HG03025 (cell line): Measurements from ENCODE around the gene ZDHHC1.
"Not testable (repeated sequence)": the region's sequence is repeated elsewhere in the genome, so short reads cannot be mapped to it uniquely, and the experiment has no call there.

Experiments
- ATAC-seq: cut with Tn5 transposase; IDR thresholded peaks from one replicate; pipeline ENCODE4 v1.9.1; 2021; ENCODE audit warnings: mild to moderate bottlenecking, moderate library complexity; ENCODE audit not compliant: unreplicated experiment, low FRiP score

Gene ZDHHC1

GRCh38 chr16:67378642-67379041 lies 37.6 kb downstream of the ZDHHC1 start:
- no peak for ATAC-seq

- ATAC-seq, result not testable (repeated sequence)
Observed at GRCh38 chr16:67376012-67376411, 40.3 kb downstream of the ZDHHC1 start.

GRCh38 chr16:67372664-67373063 lies 43.6 kb downstream of the ZDHHC1 start:
- no peak for ATAC-seq

DNA sequence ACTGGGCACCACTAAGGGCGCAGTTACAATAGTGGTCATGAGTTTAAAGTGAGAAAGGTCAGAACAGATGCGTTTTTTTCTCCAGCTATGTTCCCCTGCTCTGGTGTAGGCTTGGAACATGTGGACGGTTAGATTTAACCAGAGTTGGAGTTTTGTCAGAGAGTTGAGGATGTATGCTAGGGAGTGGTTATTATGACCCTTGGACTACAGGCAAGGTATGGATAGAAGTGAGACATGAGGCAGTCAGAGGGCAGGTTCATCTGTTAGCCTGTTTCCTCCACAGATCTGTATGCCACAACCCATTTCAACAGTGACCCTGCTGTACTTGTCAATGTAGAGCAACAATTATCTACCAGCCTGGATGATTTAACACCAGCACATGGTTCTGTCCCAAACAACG lies 45.6 kb downstream of the ZDHHC1 start:
- no peak for ATAC-seq

- no peak for ATAC-seq
Observed at GRCh38 chr16:67364600-67365235, 51.6 kb downstream of the ZDHHC1 start.

GRCh38 chr16:67361038-67361437 lies 55.2 kb downstream of the ZDHHC1 start:
- ATAC-seq, result no peak

DNA sequence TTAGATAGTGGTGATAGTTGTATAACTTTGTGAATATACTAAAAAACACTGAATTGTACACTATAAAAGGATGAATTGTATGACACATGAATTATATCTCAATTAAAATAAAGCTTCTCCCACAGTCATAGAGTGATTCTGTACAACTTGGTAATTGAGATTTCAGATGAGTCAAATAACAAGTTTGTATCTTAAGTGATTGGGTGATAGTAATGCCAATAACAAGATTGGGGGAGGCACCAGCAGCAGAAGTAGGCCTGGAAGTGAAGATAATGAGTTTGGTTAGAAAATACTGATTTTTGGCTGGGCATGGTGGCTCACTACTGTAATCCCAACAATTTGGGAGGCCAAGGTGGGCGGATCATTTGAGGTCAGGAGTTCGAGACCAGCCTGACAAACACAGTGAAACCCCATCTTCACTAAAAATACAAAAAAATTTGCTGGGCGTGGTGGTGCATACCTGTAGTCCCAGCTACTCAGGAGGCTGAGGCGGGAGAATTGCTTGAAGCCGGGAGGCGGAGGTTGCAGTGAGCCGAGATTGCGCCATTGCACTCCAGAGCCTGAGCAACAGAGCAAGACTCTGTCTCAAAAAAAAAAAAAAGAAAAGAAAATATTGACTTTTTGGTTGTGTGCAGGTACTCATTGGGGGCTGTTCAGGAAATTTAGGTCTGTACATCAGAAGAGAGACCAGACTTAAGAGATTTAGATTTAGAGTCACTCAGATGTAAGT lies 56.6 kb downstream of the ZDHHC1 start:
- ATAC-seq, result not testable (repeated sequence)

- ATAC-seq, result no peak
Observed at GRCh38 chr16:67357561-67357960, 58.7 kb downstream of the ZDHHC1 start.

- ATAC-seq, result no peak
Observed at GRCh38 chr16:67356396-67356795, 59.9 kb downstream of the ZDHHC1 start.

GRCh38 chr16:67352463-67352862 lies 63.8 kb downstream of the ZDHHC1 start:
- ATAC-seq, result not testable (repeated sequence)

DNA sequence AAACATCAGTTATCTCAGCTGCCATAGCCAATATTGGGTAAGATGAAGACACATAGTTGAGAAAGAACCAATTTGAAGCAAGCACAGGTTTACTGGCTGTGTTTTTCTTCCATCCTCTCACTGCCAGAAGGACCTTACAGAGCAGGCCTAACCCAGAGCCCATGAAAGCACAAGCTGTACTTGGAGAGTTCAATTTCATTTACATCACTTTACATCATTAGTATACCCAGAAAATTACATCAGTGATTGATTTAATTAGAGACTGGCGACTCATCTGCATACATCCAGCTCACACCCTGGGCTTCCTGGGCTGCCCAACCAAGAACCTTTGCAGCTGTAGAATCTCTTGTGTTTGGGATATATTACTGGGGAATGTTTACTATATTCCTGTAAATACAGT lies 66.0 kb downstream of the ZDHHC1 start:
- no peak for ATAC-seq

DNA sequence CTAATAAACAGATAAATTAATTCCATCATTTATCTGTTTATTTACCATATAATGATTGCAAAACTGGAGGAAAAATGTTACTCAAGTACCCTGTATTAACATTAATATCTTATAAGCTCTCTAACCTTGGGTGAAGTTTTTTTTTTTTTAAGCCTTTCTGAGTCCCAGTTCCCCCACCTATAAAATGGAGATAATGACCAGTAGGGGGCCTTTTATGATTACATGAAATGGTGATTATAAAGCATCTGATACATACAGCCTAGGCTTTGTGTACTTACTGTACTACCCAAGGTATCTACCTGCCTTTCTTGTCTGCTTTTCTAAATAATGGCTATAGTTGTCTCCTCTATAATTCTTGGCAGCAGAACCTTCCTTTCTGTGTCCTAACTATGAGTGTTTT lies 67.1 kb downstream of the ZDHHC1 start:
- no peak for ATAC-seq

DNA sequence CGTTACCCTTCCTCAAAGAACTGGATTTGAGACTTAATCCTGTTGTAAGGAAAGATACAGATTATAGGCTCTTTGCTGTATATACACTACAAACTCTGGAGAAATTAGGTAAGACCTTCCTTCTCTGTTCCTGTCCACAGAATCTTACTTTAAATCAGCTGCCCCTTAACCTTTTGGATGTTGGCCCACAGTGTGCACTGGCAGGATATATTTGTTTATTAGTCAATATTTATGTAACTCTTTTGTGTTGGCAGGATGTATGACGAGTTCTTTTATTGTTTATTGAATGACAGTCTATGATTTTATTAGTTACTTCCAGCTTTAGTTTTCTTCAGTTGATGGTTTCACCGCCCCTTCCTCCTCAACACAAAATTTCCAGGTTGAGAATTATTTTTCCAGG lies 69.9 kb downstream of the ZDHHC1 start:
- ATAC-seq, result no peak

- ATAC-seq, result no peak
Observed at GRCh38 chr16:67345401-67345800, 70.9 kb downstream of the ZDHHC1 start.
